Stimulated activated CD8-positive, alpha-beta memory T cell treated with anti-CD3 and anti-CD28 coated beads, Interleukin-15, amount 100 ng/mL, for 1 hour (primary cell): ENCODE data around the gene LETM1.

Experiments
- DNase-seq: peaks from one replicate; pipeline ENCODE4 v3.0.0-alpha.2; 2020; ENCODE audit warnings: low read depth

Gene LETM1

DNA sequence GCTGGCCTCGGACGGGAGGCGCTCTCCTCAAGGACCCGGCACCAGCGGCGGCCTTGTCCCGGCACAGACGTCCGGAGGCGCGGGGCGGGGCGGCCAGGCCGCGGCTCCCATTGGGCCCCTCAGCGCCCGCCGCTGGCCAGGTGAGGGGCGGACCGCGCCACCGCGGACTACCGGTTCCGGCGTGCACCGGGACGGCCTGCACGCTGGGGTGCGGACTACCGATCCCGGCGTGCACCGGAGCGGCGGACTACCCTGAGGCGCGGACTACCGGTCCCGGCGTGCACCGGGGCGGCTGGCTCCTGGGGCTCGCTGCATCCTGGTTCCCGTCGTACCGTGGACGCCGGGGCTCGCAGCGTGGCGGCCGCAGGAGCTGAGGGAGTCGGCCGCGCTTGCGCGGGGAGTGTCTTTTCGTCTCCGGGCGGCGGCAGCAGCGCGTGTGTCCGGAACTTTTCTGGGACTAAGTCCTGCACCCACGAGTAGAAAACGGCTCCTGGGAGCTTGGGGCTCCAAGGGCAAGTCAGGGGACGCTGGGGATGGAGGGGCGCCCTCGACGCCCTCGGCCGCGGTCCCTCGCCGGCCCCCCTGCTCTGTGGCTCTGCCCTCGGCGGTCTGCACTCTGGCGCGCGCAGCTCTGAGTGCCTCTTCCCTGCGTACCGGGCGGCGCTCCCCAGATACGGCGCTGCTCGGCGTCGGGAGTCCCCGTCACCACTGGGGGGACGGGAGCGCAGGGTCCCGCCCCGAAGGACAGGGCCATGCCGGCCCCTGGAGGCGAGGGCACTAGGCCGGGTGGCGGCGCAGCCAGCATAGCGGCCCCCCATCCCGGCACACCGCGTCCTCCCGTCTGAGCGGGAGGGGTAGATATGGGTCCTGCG is at the start of gene LETM1:
Gene LETM1, minus strand, starts transcription at position 86 of the 872 bp plus-strand sequence. CDS start 206 bp downstream, outside the sequence.
- DNase-seq = peak; percentile 81

DNA sequence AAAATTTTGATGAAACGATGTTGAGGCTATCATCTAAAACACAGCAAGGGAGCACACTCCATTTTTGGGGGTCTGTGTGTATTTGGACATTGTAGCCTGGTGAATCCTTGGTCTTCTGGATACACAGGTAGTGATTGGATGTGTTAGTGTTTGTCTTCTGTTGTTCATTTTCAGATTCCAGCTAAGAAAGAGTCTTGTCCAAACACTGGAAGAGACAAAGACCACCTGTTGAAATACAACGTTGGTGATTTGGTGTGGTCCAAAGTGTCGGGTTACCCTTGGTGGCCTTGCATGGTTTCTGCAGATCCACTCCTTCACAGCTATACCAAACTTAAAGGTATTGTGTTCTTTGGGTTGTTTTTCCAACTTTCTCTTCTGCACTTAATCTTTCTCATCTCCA is 48.1 kb upstream of the LETM1 start:
- DNase-seq = no peak

DNA sequence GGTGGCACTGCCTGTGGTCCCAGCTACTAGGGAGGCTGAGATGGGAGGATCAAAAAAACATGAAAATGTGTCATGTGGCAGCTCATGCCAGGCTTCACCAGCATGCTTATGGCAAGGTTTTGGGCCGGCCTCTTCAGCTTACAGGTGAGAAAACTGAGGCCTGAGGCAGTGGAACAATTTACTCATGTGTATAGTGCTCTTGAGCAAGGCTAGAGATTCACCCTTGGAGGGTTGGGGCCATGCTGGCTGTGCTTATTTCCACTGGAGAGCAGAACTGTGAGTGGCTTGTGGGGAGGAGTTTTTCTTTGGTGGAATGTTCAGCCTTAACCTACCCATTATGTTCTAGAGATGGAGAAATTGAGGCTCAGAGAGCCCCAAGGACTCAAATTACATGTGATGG is 47.1 kb upstream of the LETM1 start:
- no peak for DNase-seq

DNA sequence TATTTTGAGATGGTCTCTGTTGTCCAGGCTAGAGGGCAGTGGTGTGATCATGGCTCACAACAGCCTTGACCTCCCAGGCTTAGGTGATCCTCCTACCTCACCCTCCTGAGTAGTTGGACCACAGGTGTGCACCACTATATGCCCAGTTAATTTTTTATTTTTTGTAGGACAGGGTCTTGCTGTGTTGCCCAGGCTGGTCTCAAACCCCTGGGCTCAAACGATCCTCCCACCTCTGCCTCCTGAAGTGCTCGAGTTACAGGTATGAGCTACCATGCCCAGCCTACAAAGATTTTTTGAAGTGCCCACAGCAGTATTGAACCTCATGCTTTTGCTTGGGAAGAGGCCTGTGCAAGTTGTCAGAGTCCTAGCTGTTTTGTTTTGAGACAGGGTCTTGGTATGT is 46.3 kb upstream of the LETM1 start:
- no peak for DNase-seq

DNA sequence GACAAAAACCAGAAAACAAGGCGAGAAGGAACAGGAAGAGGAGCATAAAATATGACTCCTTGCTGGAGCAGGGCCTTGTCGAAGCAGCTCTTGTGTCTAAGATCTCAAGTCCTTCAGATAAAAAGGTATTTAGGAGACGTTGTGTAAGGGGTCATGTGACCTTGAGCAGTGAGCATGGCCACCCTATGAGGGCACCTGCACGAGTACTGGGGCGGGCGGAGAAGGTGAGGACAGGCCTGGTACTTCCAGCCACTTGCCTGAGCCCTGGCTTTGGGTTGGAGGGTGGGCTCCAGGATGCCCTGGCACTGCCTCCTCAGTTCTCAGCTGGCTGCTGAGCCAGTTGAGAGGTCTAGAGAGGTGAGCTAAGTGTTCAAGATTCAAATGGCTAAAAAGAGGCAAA is 45.2 kb upstream of the LETM1 start:
- no peak for DNase-seq

DNA sequence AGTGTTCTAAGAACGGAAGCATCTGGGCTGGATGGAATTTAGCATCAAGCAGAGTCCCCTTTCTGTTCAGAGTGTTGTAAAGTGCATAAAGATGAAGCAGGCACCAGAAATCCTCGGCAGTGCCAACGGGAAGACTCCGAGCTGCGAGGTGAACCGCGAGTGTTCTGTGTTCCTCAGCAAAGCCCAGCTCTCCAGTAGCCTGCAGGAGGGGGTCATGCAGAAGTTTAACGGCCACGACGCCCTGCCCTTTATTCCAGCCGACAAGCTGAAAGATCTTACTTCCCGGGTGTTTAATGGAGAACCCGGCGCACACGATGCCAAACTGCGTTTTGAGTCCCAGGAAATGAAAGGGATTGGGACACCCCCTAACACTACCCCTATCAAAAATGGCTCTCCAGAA is 44.7 kb upstream of the LETM1 start:
- DNase-seq = no peak

DNA sequence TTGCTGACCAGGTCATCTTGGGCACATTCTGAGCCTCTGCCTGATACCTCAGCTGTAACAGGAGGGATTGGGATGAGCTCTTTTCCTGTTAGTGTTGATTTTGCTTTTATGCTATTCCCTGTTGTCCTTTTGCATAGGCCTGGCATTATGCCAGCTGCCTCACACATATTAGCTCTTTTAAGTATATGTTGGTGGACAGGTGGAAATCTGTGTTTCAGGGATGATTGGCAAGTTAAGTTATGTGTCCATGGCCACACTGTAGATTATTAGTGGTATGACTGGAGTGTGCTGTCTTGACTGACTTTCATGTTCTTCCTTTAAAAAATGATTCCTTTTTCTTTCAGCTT is 44.1 kb upstream of the LETM1 start:
- no peak for DNase-seq

DNA sequence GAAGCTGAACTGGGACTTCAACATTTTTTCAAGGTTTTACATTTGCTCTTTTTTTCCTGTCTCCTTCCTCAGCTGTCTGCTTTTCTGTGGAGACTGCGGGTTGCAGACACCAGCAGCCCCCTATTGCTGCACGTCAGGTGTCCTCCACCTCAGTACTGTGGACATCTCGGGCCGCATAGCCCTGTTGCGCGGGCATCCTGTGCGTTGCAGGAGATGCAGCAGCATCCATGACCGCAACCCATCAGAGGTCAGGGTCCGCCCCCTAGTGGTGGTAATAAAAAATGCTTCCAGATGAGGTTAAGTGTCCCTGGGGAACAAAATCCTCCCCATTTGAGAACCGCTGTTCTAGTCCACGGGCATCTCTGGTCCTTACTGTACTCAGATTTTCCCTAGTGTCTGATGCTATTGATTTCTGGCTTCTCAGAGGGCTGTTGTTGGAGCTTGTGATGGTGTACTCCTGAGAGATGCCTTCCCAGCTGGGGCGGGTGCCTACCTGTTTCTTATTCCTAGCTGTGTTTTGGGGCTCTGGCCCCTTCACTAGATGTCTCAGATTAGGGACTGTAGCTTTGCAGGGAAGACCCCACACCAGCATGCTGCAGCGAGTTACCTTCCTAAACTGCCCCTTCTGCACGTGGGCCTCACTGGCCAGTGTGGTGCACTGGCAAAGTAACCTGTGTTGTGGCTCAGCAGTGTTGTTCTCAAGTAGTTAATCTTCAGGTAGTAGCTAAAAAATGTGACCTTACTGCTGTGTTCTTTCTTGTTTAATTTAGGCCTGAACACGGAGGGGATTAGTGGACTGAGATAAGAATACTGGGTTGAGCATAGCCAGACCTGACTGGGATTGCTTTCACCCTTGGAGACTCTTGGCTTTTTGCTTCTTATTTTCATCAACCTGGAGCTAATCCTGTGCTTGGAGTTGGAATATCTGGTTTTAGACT is 43.5 kb upstream of the LETM1 start:
- peak; percentile 41 for DNase-seq

DNA sequence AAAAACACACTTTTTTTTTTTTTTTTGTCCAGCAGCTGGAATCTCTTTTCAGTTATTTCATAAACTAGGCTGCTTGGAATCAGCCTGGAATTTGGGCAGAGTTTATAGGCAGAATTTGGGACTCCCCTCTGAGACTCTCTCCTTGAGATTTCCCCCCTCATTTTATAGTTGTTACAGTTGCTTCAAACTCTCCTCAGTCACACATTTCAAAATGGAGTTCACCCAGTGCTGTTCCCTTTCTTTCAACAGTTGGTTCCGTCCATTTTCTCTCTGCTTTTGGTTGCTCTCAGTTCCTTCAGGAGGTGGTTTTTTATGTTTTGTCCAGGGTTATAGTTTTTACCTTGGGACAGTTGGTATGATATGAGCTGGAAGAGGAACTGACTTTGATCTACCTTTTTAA is 42.7 kb upstream of the LETM1 start:
- DNase-seq = no peak

DNA sequence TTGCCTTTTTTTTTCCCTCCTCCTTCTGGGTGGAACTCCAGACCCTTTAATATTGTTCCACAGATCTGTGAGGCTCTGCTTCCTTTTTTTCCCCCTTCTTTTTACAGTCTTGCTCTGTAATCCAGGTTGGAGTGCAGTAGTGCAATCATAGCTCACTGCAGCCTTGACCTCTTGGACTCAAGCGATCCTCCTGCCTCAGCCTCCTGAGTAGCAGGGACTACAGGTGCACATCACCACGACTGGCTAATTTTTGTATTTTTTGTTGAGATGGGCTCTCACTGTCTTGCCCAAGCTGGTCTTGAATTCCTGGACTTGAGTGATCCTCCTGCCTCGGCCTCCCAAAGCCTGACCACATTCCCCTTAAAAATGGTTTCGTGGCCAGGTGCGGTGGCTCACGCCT is 42.1 kb upstream of the LETM1 start:
- DNase-seq = no peak

DNA sequence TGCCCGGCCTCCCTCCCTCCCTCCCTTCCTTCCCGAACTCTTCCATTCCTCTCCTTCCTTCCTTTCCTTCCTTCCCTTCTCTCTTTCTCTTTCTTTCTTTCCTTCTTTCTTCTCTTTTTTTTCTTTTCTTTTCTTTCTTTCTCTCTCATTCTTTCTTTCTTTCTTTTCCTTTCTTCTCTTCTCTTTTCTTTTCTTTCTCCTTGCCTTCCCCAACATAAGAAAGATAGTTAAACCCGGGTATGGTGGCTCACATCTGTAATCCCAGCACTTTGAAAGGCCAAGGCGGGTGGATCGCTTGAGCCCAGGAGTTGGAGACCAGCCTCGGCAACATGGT is 40.7 kb upstream of the LETM1 start:
- no peak for DNase-seq

DNA sequence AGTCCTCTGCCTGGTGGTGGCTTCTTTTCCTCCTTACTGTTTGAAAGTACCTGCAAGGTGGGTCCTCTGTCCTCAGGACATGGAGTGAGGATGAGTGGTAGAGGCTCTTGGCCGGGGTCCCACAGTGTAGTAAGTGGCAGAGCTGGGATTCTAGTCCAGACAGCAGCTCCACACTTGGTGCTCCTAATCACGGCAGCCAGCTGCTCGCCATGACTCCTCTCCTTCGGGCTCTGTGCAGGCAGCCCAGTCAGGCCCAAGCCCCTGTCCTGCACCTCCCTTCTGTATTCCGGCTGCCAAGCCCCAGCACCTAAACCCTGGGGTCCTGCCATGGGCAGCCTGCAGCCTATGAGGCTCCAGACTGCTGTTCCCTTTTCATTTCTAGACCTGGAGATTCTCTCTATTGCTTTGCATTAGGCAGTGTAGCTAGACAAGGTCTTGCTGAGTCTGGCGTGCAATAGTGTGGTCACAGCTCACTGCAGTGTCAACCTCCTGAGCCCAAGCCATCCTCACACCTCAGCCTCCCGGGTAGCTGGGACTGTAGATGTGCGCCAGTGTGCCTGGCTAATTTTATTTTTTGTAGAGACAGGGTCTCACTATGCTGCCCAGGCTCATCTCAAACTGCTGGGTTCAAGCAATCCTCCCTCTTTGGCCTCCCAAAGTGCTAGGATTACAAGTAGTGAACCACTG is 40.2 kb upstream of the LETM1 start:
- DNase-seq = no peak

DNA sequence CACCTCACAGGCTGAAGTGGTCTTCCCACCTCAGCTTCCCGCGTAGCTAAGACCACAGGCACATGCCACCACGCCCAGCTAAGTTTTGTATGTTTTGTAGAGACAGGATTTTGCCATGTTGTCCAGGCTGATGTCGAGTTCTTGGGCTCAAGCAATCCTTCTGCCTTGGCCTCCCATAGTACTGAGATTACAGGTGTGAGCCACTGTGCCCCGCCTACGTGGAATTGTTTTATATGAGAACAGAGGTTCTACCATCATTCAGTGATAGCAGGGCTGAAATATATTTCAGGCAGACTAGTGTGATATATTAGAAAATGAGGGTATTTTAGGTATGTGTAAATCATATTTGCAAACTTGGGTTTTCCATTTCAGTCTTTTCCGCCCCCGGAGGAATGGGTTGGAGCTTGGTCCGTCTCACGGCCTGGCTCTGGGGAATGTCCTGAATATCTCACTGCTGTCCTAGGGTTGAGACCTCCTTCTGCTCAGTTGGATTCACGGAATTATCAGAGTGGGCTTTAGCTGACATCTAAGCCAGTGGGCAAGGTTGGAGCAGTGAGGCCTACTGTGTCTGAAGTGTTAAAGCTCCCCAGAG is 35.1 kb upstream of the LETM1 start:
- DNase-seq = no peak

DNA sequence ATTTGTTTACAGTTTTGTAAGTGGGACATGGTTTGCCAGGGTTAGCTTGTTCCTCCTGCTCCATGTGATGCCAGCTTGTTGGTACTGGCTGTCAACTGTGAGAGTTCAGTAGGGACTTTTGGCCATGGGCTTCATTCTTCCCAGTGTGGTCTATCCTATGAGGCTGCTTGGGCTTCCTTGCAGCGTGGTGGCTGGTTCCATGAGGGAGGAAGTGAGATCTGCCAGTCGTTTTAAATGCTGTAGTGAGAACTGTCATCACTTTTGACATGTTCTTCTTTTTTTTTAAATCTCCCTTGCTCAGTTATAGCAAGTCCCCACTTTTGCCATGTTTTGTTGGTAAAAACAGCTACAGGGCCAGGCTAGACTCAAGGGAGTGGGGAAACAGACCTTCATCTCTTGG is 31.1 kb upstream of the LETM1 start:
- DNase-seq = no peak

DNA sequence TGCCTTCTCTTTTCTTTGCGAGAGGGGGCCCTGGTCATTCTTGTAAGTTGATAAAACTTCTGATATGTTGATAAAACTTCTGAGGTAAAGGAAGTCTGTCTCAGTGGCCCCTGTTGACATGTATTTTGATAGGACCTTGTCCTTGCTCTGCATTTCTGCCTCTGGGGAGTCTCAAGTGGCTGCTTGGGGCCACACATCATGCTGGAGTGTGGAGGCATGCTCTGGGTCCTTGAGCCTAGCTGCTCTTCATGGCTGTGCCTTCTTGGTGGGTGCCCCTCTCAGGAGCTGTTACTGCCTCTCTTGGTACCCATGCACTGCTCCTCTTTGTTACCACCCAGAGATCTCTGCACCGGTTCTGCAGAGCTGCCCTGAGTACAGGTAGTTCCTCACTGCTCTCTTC is 29.5 kb upstream of the LETM1 start:
- DNase-seq = no peak

DNA sequence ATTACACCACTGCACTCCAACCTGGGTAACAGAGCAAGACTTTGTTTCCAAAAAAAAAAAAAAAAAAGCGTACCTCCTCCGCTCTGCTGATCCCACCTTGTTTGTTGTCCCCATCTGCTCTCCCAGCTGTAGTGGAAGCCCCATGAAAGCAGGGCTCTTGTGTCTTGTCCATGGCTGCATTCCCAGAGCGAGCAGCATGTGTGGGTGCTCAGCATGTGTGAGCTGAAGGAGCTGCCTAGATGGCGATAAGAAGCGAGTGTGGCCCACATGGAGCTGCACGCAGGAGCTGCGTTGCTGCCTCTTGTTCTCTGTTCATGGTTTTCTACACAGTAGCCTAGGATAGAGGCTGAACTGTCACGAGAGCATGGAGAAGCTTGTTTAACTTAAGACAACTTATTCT is 27.6 kb upstream of the LETM1 start:
- DNase-seq = no peak

DNA sequence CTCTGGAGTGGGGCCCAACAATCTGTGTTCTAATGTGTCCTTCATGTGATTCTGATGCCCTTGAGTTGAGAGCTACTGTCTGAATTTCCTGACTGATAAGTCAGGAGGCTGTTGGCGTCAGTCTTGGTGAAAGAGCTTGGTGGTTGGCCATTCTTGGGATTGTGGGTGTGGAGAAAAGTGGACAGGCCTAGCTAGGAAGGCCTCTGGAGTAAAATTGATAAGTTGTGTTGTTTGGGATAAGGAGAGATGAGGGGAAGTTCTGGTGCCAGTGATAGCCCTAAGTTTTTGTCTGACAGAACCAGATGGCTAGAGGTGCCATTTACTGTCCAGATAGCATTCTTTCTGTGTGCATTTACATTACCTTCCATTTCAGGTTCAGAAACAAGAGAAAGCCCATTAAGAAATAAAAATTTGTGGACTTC is 26.9 kb upstream of the LETM1 start:
- DNase-seq = no peak

DNA sequence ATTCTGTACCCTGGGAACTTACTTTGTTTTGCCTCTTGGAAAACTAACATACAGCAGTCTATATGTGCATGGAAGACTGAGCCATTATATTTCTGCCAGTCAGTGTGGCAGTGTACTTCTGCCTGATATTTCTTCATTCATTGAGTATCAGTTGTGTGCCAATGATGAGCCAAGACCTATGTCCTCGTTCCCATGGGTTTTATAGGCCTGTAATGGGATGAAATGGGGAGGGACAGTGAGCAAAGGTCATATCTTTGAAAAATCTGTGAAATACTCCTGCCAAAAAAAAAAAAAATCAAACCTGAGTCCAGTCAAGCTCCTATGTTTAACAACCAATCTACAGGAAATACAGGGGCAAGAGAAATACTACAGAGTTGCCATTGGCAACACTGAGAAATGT is 24.4 kb upstream of the LETM1 start:
- DNase-seq = no peak

DNA sequence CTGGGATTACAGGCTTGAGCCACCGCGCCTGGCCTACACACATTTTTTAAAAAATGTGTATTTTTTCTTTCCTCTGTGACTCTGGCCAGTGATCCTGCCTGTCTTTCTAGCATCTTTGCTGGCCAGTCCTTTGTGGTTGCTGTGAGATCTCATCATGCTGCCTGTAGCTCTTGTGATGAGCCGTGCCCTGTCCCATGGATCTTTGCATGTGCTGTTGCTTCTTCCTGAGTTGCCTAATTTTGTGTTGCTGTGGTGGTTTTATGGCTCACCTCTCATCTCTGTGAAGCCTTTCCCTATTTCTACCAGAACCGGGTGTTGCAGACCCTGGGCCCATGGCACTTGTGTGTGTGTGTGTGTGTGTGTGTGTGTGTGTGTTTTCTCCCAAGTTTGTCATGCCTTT is 23.5 kb upstream of the LETM1 start:
- DNase-seq = no peak

DNA sequence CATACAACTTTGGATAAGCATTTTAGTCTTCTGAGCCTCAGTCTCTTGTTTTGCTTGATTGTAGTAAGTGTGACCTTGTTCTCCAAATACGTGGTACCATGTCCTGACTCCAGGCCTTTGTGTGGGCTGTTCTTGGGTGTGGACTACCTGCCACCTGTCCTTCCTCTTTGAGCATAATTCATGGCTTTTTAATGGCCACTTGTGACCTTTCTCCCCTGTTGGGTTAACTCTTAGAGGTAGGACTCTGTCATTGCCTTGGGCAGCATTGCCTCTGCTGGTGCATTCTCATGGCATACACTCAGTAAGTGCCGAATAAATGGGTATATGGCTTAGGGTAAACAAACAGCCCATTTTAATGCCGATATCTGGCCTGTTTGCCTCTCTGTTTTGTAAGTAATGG is 18.2 kb upstream of the LETM1 start:
- DNase-seq = no peak

DNA sequence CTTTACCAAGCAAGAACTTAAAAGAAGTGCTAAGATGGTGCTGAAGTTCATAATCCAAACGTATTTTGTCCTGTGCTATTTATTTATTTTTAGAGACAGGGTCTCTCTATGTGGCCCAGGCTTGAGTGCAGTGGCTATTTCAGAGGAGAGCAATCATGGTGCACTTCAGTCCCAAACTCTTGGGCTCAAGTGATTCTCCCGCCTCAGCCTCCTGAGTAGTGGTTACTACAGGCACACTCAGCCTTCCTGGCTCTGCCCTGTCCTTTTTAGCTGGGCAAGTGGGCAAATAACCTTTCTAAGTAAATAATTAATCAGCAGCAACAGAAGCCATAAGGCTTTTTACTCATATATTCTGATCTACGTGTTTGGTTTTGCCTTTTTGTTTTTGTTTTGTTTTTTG is 17.8 kb upstream of the LETM1 start:
- DNase-seq = no peak

DNA sequence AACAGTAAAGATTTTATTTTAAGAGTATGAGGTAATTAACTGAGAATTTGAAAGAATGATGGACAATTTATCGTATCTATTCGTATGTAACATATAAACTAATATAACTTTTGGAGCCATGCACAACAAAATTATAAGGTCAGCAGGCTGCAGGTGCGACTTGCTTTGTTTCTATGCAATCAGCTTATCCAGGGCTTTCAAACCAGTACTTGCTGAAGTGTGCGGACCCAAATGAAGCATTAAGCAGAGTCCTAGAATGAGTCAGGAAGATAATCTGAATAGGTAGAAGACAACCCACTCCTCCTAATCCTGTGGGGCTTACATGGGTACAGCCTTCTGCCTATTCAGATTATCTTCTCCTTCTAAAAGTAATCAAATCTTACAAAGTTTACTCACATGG is 17.3 kb upstream of the LETM1 start:
- no peak for DNase-seq
